HUES64 (cell line): Measurements from ENCODE around the gene SH3TC1.

ENCODE experiments used
- H3K27ac ChIP-seq: 2 replicates; pipeline ENCODE4 v1.7.0; 2013; ENCODE audit warnings: low read depth, low read length, inconsistent platforms
- H3K27me3 ChIP-seq: 2 replicates; pipeline ENCODE4 v1.6.1; 2013; ENCODE audit warnings: mild to moderate bottlenecking, low read length; ENCODE audit not compliant: insufficient read depth
- H3K36me3 ChIP-seq: 2 replicates; pipeline ENCODE4 v1.6.1; 2013; ENCODE audit warnings: mild to moderate bottlenecking, low read length; ENCODE audit not compliant: insufficient read depth
- H3K4me1 ChIP-seq: 2 replicates; pipeline ENCODE4 v1.6.1; 2013; ENCODE audit warnings: mild to moderate bottlenecking, low read length, moderate library complexity; ENCODE audit not compliant: insufficient read depth
- H3K4me3 ChIP-seq: 2 replicates; pipeline ENCODE4 v1.5.1; 2013; ENCODE audit warnings: mild to moderate bottlenecking, low read length, moderate library complexity
- H3K9ac ChIP-seq: 2 replicates; pipeline ENCODE4 v1.6.1; 2013; ENCODE audit warnings: mild to moderate bottlenecking, low read depth, low read length
- H3K9me3 ChIP-seq: 2 replicates; pipeline ENCODE4 v1.6.1; 2013; ENCODE audit warnings: low read depth, low read length; ENCODE audit not compliant: insufficient read depth
- WGBS: fragments of 150-250, 120-280 bp; methylation state at CpG from one replicate; pipeline ENCODE4 v1.1.7; 2013; ENCODE audit warnings: missing lambda C conversion rate; 5-methylcytosine and 5-hydroxymethylcytosine counted together

SH3TC1 gene

DNA sequence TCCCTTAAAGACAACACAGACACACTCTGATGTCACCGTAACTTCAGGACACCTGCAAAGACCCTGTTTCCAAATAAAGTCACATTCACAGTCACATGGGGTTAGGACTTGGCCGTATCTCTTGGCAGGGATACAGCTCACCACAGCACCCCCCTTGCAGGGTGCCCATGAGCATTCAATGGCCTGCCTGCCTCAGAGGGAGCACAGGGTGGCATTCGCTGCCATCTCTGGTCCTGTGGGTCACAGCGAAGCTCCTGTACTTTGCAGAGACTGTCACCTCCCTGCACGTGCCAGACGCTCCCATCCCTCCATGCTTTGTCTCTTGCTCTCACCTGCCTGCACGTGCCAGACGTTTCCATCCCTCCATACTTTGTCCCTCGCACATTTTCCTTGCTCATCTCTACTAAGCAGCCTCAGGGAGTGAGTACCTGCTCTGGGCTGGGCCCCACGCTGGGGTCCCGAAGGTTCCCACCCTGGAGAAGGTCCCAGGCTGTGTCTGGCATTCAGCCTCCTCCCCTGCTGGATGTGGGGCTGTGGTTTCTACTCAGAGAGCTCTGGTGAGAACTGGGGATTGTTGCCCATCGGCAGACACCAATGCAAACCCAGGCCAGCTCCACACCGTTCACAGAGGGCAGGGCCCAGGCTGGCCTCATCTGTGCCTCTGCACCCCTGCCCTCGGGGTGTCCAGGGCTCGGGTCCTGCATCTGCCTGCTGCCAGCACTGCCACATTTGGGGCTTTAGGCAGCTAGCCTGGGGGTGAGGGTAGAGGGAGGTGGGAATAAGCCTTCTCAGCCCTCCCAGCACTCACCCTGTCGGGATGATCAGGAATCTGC is 86.3 kb downstream of the SH3TC1 start:
- 78% methylated on average over 16 of the region's 16 CpGs for WGBS
- H3K9me3 ChIP-seq, result no peaks in the 10 kb centered on the region
- no peaks in the 10 kb centered on the region for H3K4me1 ChIP-seq
- H3K9ac ChIP-seq, result no peak overlapping the region
- no peak overlapping the region for H3K27ac ChIP-seq
- H3K27me3 ChIP-seq, result no peaks in the 10 kb centered on the region
- H3K36me3 ChIP-seq, result no peaks in the 10 kb centered on the region
- H3K4me3 ChIP-seq, result no peak overlapping the region

DNA sequence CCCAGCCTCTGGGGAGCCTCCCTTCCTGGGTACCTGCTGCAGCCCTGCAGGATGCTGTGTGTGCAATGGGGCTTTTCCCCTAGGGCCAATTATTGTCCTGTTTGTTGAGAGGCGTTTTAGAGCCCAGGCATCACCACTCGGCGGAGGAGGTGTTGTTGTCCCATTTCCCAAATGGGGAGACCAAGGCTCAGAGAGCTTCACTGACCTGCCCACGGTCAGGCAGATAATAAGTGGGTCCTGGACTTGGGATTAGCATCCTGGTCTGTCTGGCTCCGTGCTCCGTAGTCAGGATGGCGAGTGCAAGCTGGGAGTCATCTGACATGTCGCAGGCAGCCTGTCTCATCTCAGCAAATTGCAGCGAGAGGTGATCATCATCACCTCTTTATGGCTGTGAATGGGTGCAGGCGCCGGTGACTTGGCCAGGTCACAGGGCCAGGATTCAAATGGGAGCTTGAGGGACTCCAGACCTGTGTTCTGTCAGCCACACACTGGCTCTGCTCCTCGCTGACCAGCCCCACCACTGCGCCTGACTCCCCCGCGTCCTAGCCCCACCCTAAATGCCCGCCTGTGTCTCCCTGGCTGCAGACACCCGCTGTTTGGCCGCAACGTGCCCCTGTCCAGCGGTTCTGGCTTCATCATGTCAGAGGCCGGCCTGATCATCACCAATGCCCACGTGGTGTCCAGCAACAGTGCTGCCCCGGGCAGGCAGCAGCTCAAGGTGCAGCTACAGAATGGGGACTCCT is 87.1 kb downstream of the SH3TC1 start:
- no peaks in the 10 kb centered on the region for H3K27me3 ChIP-seq
- H3K9me3 ChIP-seq, result no peaks in the 10 kb centered on the region
- 92% methylated on average over 23 of the region's 23 CpGs for WGBS
- no peak overlapping the region for H3K27ac ChIP-seq
- no peaks in the 10 kb centered on the region for H3K4me1 ChIP-seq
- H3K4me3 ChIP-seq, result no peak overlapping the region
- H3K36me3 ChIP-seq, result no peaks in the 10 kb centered on the region
- H3K9ac ChIP-seq, result no peak overlapping the region

DNA sequence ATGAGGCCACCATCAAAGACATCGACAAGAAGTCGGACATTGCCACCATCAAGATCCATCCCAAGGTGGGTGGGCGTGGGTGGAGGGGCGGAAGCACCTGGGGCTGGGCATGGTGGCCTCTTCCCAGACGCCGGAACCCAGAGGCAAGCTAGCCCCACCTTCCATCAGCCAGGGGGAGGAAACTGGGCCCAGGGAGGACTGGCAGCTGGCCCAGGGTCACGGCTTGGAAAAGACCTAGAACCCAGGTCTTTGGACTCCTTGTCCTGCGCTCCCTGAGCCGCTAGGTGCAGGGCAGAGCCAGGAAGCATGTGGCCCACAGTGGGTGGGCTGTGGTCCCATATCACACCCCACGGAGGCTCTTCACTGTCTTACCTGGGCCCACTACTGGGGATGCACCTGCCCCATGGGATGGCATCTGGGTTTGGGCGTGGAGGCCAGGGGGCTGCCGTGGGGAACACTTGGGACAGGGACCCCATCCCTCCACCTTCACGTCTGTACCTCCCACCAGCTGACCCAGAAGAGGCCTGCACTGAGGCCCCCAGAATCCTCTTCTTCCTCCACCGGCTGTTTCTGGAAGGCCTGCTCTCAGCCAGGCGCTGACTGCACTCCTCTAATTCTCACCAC is 87.7 kb downstream of the SH3TC1 start:
- Histone ChIP-seq H3K36me3 (no peaks in the 10 kb centered on the region), H3K4me1 (no peaks in the 10 kb centered on the region), H3K27ac (no peak overlapping the region), H3K9ac (no peak overlapping the region), H3K9me3 (no peaks in the 10 kb centered on the region), H3K27me3 (no peaks in the 10 kb centered on the region), H3K4me3 (no peak overlapping the region)
- 89% methylated on average over 15 of the region's 15 CpGs for WGBS

DNA sequence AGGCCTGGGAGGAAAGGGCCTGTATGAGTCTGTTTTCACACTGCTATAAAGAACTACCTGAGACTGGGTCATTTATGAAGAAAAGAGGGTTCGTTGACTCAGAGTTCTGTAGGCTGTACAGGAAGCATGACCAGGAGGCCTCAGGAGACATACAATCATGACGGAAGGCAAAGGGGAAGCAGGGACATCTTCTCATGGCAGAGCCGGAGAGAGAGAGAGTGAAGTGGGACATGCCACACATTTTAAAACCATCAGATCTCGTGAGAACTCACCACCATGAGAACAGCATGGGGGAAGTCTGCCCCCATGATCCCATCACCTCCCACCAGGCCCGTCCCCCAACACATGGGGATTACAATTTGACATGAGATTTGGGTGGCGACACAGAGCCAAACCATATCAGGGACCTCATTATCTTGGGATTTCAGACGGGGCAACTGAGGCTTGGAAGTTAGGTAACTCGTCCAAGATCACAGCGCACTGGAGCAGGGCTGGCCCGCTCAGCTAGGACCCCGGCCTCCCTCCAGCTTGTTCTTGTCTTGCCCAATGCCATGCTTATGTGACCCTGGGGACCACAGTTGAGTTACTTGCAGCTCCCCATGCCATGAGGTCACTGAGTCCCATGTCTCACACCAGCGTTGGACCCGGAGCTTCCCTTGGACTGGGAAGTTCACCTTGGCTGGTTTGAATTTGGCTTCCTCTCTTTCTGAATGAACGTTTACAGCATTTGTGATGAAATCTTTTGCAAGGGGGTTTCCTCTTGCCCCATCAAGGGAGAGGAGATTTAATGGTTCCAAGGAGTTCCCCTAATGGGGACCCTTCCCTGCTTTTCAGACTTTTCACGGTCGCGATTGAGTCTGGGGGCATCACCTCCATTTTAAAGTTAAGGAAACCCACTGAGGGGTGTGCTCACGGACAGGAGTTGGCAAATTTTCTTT is 88.5 kb downstream of the SH3TC1 start:
- Histone ChIP-seq H3K27me3 (no peaks in the 10 kb centered on the region), H3K4me1 (no peaks in the 10 kb centered on the region), H3K27ac (no peak overlapping the region), H3K9ac (no peak overlapping the region), H3K9me3 (no peaks in the 10 kb centered on the region), H3K36me3 (no peaks in the 10 kb centered on the region), H3K4me3 (no peak overlapping the region)
- WGBS, result 94% methylated on average over 17 of the region's 18 CpGs

DNA sequence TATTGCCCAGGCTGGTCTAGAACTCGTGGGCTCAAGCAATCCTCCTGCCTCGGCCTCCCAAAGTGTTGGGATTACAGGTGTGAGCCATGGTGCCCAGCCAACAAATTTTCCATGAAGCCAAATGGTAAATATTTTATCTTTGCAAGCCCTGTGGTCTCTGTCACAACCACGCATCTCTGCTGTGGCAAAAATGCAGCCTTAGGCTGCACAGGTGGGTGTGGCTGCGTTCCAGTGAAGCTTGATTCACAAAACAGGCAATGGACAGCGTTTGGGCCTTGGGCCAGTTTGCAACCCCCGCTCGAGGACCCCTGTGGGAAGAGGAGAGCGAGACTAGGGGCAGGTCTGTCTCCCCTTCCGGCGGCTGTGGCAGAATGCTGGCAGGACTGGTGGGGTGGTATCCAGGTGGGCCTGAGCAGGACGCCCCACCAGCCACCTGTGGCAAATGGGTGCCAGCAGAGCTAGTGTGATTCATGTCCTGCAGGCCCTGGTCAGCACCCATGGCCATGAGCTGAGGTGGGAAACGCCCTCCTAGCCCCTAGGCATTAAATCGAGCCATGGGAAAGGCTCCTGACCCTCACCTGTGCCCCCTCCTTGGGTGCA is 90.2 kb downstream of the SH3TC1 start:
- WGBS, result 90% methylated on average over 13 of the region's 13 CpGs
- Histone ChIP-seq H3K9ac (no peak overlapping the region), H3K36me3 (no peaks in the 10 kb centered on the region)

DNA sequence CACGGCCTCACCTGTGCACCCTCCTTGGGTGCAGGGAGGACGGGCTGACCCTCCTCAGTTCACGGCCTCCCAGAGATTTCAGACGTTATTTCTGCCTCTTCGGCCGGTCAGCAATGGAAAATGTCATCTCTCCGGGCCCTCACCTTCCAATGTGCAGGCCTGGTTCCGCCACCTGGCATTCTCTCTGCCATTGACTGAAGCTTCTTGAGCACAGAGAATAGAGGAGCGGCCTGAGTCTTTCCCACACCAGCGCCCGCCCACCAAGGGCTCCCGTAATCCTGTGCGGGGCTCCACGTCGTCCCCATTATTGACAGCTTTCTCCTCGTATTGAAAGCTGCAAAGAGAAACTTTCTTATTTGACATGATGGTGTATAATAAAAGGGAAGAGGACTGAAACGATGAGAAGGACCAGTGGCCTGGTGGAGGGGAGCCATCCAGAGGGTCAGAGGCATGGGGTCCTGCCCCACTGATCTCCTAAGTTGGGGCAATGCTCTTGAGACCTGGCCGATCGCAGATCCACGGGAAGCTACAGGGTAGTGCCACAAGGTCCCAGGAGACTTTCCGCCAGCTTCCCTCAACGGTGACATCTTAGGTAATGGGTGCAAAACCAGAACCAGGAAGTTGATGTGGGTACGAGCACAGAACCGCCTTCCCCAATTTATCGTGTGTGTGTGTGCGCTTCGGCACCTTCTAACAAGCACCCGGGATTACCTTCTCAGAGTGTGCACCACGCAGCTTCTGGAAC is 91.0 kb downstream of the SH3TC1 start:
- Histone ChIP-seq H3K4me1 (no peaks in the 10 kb centered on the region), H3K9me3 (no peaks in the 10 kb centered on the region), H3K36me3 (no peaks in the 10 kb centered on the region), H3K27ac (no peak overlapping the region), H3K27me3 (no peaks in the 10 kb centered on the region), H3K9ac (no peak overlapping the region), H3K4me3 (no peak overlapping the region)
- WGBS, result 92% methylated on average over 29 of the region's 29 CpGs

More for the DNA sequence above, 90.2 kb downstream of the SH3TC1 start:
- Histone ChIP-seq H3K27ac (no peak overlapping the region), H3K27me3 (no peaks in the 10 kb centered on the region), H3K9me3 (no peaks in the 10 kb centered on the region), H3K4me3 (no peak overlapping the region), H3K4me1 (no peaks in the 10 kb centered on the region)

DNA sequence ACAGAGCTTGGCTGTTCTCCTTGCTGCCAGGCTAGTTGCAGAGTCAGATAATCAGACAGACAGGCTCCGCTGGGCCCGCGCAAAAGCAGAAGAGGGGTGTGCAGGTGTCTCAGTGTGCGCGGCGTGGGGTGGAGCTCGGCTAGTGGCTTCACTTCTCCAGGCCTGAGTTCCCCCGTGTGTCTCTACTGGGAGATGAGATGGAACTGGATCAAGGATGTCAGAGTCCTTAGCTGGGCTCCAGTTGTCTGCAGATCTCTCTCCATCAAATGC is 91.5 kb downstream of the SH3TC1 start:
- H3K27ac ChIP-seq, result no peak overlapping the region
- no peak overlapping the region for H3K4me3 ChIP-seq
- H3K9me3 ChIP-seq, result no peaks in the 10 kb centered on the region
- no peaks in the 10 kb centered on the region for H3K27me3 ChIP-seq
- no peaks in the 10 kb centered on the region for H3K36me3 ChIP-seq
- WGBS, result 95% methylated on average over 8 of the region's 8 CpGs
- H3K9ac ChIP-seq, result no peak overlapping the region
- no peaks in the 10 kb centered on the region for H3K4me1 ChIP-seq
